Breast epithelium (tissue), 4 donors: ENCODE results near the gene MOCS1. TPM values are rescaled to one million over a fixed set of nuclear protein-coding genes. Genes with fewer than 3 reads are reported as not detected.

Source experiments
- DNase-seq, 2 donors: peaks; one replicate each; pipeline ENCODE4 v3.0.0-alpha.2; 2019; ENCODE audit warnings: low spot score in 2 of 2
- H3K27ac ChIP-seq, 2 donors: fragments of 200-600 bp; sonication (generic) in 1 of 2; one replicate each; pipeline ENCODE4 v1.5.1; 2016 to 2019; ENCODE audit warnings: mild to moderate bottlenecking in 1 of 2
- H3K27me3 ChIP-seq, 2 donors: fragments of 200-600 bp; sonication (generic) in 1 of 2; one replicate each; pipeline versions ENCODE4 v1.5.1 to v1.6.0; 2017 to 2019; ENCODE audit warnings: control low read depth in 1 of 2, mild to moderate bottlenecking in 1 of 2
- H3K36me3 ChIP-seq: fragments of 200-600 bp; one replicate; pipeline ENCODE4 v1.5.1; 2019
- H3K4me1 ChIP-seq, 2 donors: fragments of 200-600 bp; sonication (generic); one replicate each; pipeline ENCODE4 v1.5.1; 2016 to 2019; ENCODE audit warnings: control low read depth in 1 of 2
- H3K4me3 ChIP-seq, 3 donors: fragments of 200-600 bp; sonication (generic); 1 replicate in 2 of 3; 2 replicates in 1 of 3; pipeline ENCODE4 v1.5.1; 2016 to 2019; ENCODE audit warnings: mild to moderate bottlenecking in 3 of 3, moderate library complexity in 2 of 3
- H3K9me3 ChIP-seq, 2 donors: fragments of 200-600 bp; sonication (generic) in 1 of 2; one replicate each; pipeline ENCODE4 v1.5.1; 2016 to 2019; ENCODE audit warnings: control low read depth in 1 of 2
- CTCF ChIP-seq, 3 donors: fragments of 450-650 bp; IDR thresholded peaks; one replicate each; pipeline ENCODE4 v1.5.1; 2016 to 2017; ENCODE audit warnings: antibody characterized with exemption in 3 of 3, mild to moderate bottlenecking in 3 of 3, moderate library complexity in 3 of 3
- POLR2A ChIP-seq: fragments of 450-650 bp; IDR thresholded peaks from one replicate; pipeline ENCODE4 v1.6.1; 2016; ENCODE audit warnings: antibody characterized with exemption, mild to moderate bottlenecking, moderate library complexity
- POLR2AphosphoS5 ChIP-seq, 3 donors: sonication (generic); formaldehyde crosslinking; IDR thresholded peaks; one replicate each; pipeline ENCODE4 v1.6.1; 2017; ENCODE audit warnings: antibody characterized with exemption in 3 of 3
- intact Hi-C: fragments of 100-400 bp; cut with DNase I; formaldehyde crosslinking; loops from one replicate; pipeline ENCODE4 v1.15.1; 2023; ENCODE audit warnings: low total_unique reads
- total RNA-seq, 3 donors: library from RNA; depleted of rRNA; stranded (reverse); fragments of >200 nt; gene quantifications; one replicate each; pipeline ENCODE4 v1.1.0, GENCODE V29; 2016

MOCS1 gene
- total RNA-seq, 3 donors from 2014 or later, result 23.6 to 78.9 (median 25.3) TPM

GRCh38 chr6:39941138-39941537, 6.9 kb upstream of the MOCS1 start:
- H3K36me3 ChIP-seq, result no peaks in the 10 kb centered on the region
- H3K4me3 ChIP-seq, result no peak overlapping the region
- TF ChIP-seq POLR2AphosphoS5 (IDR thresholded peaks at IDR 0.05), result no peak
- no peak for TF ChIP-seq CTCF (IDR thresholded peaks at IDR 0.05)
- no peak for TF ChIP-seq POLR2A
- no peaks in the 10 kb centered on the region for H3K27me3 ChIP-seq
- DNase-seq, result no peak
- intact Hi-C loops, result no loop called here
- H3K4me1 ChIP-seq, result no peaks in the 10 kb centered on the region
- no peaks in the 10 kb centered on the region for H3K9me3 ChIP-seq
- no peak overlapping the region for H3K27ac ChIP-seq

GRCh38 chr6:39938773-39939654, 4.8 kb upstream of the MOCS1 start:
- no peaks in the 10 kb centered on the region for H3K4me1 ChIP-seq
- TF ChIP-seq POLR2AphosphoS5 (IDR thresholded peaks at IDR 0.05), result no peak
- TF ChIP-seq CTCF (IDR thresholded peaks at IDR 0.05), result no peak
- no peak for TF ChIP-seq POLR2A
- intact Hi-C loops, result no loop called here

GRCh38 chr6:39937686-39938333, 3.5 kb upstream of the MOCS1 start:
- no peaks in the 10 kb centered on the region for H3K27me3 ChIP-seq
- H3K36me3 ChIP-seq, result no peaks in the 10 kb centered on the region
- H3K4me1 ChIP-seq, result peaks cover 0 to 3% of the 10 kb centered on the region in 2 donors
- no peaks in the 10 kb centered on the region for H3K9me3 ChIP-seq
- DNase-seq, result no peak
- no peak overlapping the region for H3K4me3 ChIP-seq
- no peak overlapping the region for H3K27ac ChIP-seq
- intact Hi-C loops, result no loop called here
- TF ChIP-seq POLR2AphosphoS5 (IDR thresholded peaks at IDR 0.05) (no peak), CTCF (IDR thresholded peaks at IDR 0.05) (no peak), POLR2A (no peak)

More at GRCh38 chr6:39938773-39939654, 4.8 kb upstream of the MOCS1 start:
- no peaks in the 10 kb centered on the region for H3K27me3 ChIP-seq
- no peak overlapping the region for H3K4me3 ChIP-seq
- DNase-seq, result no peak
- no peaks in the 10 kb centered on the region for H3K36me3 ChIP-seq
- no peak overlapping the region for H3K27ac ChIP-seq
- no peaks in the 10 kb centered on the region for H3K9me3 ChIP-seq

- H3K27ac ChIP-seq, result no peak overlapping the region
Measured at GRCh38 chr6:39936857-39937256, 2.6 kb upstream of the MOCS1 start.

More at GRCh38 chr6:39936857-39937256, 2.6 kb upstream of the MOCS1 start:
- H3K4me3 ChIP-seq, result no peak overlapping the region
- peaks cover 0 to 3% of the 10 kb centered on the region in 2 donors for H3K4me1 ChIP-seq
- H3K36me3 ChIP-seq, result no peaks in the 10 kb centered on the region
- H3K27me3 ChIP-seq, result no peaks in the 10 kb centered on the region
- no peak for TF ChIP-seq CTCF (IDR thresholded peaks at IDR 0.05)
- DNase-seq, result no peak
- intact Hi-C loops, result no loop called here
- H3K9me3 ChIP-seq, result no peaks in the 10 kb centered on the region
